HG03457 (cell line): ENCODE measurements around the gene MT3.
A peak's percentile ranks its signal among the peaks of the same experiment; 100 is the strongest.
"Not testable (repeated sequence)": the region's sequence is repeated elsewhere in the genome, so short reads cannot be mapped to it uniquely, and the experiment has no call there.

Experiments
- ATAC-seq: cut with Tn5 transposase; IDR thresholded peaks from one replicate; pipeline ENCODE4 v1.9.1; 2021; ENCODE audit warnings: moderate number of reproducible peaks; ENCODE audit not compliant: unreplicated experiment

Gene MT3

GRCh38 chr16:56577300-56577625 lies 12.1 kb upstream of the MT3 start:
- no peak for ATAC-seq

- ATAC-seq: no peak
Observed at GRCh38 chr16:56580391-56581048, 8.8 kb upstream of the MT3 start.

- ATAC-seq: not testable (repeated sequence)
Observed at GRCh38 chr16:56582911-56583310, 6.4 kb upstream of the MT3 start.

- ATAC-seq: no peak
Observed at GRCh38 chr16:56583351-56584168, 5.8 kb upstream of the MT3 start.

- no peak for ATAC-seq
Observed at GRCh38 chr16:56584276-56584675, 5.1 kb upstream of the MT3 start.

GRCh38 chr16:56588781-56589140 lies 567 bp upstream of the MT3 start:
- no peak for ATAC-seq

- ATAC-seq: no peak
Observed at GRCh38 chr16:56591377-56592060, 2.2 kb downstream of the MT3 start.

- ATAC-seq: no peak
Observed at GRCh38 chr16:56593573-56594291, 4.4 kb downstream of the MT3 start.

- ATAC-seq: no peak
Observed at GRCh38 chr16:56594292-56594619, 4.9 kb downstream of the MT3 start.

- no peak for ATAC-seq
Observed at GRCh38 chr16:56600398-56600999, 11.2 kb downstream of the MT3 start.

GRCh38 chr16:56601325-56601724 lies 12.0 kb downstream of the MT3 start:
- ATAC-seq: no peak

- no peak for ATAC-seq
Observed at GRCh38 chr16:56603589-56603988, 14.3 kb downstream of the MT3 start.

GRCh38 chr16:56604966-56605365 lies 15.6 kb downstream of the MT3 start:
- no peak for ATAC-seq

GRCh38 chr16:56605475-56605874 lies 16.1 kb downstream of the MT3 start:
- ATAC-seq: no peak

- no peak for ATAC-seq
Observed at GRCh38 chr16:56606071-56606475, 16.7 kb downstream of the MT3 start.

GRCh38 chr16:56606476-56607108 lies 17.3 kb downstream of the MT3 start:
- no peak for ATAC-seq

- no peak for ATAC-seq
Observed at GRCh38 chr16:56607109-56607618, 17.8 kb downstream of the MT3 start.

GRCh38 chr16:56607675-56608042 lies 18.3 kb downstream of the MT3 start:
- ATAC-seq: no peak

GRCh38 chr16:56608043-56608875 lies 18.9 kb downstream of the MT3 start, which contains the start of gene MT2A:
Gene MT2A (plus strand): TSS chr16:56608584. CDS start chr16:56608656, 72 bp downstream.
- peak; percentile 66 for ATAC-seq
